IgD-negative memory B cell (primary cell): ENCODE results near the gene TMEM98. TPM values are rescaled to one million over a fixed set of nuclear protein-coding genes. Genes with fewer than 3 reads are reported as not detected.
"Not testable (repeated sequence)": the region's sequence is repeated elsewhere in the genome, so short reads cannot be mapped to it uniquely, and the experiment has no call there.

ENCODE experiments used
- H3K27ac Mint-ChIP-seq, 3 donors: one replicate each; pipeline ENCODE4 v1.8.0; 2020 to 2022; ENCODE audit warnings: mild to moderate bottlenecking in 3 of 3, mixed read lengths in 3 of 3, moderate library complexity in 1 of 3
- H3K27me3 Mint-ChIP-seq: one replicate; pipeline ENCODE4 v1.8.0; 2021; ENCODE audit warnings: mixed read lengths
- H3K36me3 Mint-ChIP-seq: one replicate; pipeline ENCODE4 v1.8.0; 2020; ENCODE audit warnings: mild to moderate bottlenecking, mixed read lengths
- H3K4me1 Mint-ChIP-seq, 3 donors: one replicate each; pipeline ENCODE4 v1.8.0; 2020 to 2022; ENCODE audit warnings: mixed read lengths in 3 of 3, mild to moderate bottlenecking in 1 of 3
- H3K4me3 Mint-ChIP-seq, 4 donors: one replicate each; pipeline ENCODE4 v1.8.0; 2020 to 2022; ENCODE audit warnings: mild to moderate bottlenecking in 4 of 4, mixed read lengths in 4 of 4, moderate library complexity in 3 of 4
- H3K9me3 Mint-ChIP-seq, 3 donors: one replicate each; pipeline ENCODE4 v1.8.0; 2020 to 2021; ENCODE audit warnings: mixed read lengths in 3 of 3, mild to moderate bottlenecking in 1 of 3
- polyA plus RNA-seq: library from polyadenylated mRNA; unstranded; fragments of 300-500 nt; fragmentation: Illumina TruSeq; gene quantifications from one replicate; pipeline ENCODE4 v1.2.3, GENCODE V29; 2021

TMEM98 gene
- polyA plus RNA-seq, 1 donor from 2014 or later, result not detected

DNA sequence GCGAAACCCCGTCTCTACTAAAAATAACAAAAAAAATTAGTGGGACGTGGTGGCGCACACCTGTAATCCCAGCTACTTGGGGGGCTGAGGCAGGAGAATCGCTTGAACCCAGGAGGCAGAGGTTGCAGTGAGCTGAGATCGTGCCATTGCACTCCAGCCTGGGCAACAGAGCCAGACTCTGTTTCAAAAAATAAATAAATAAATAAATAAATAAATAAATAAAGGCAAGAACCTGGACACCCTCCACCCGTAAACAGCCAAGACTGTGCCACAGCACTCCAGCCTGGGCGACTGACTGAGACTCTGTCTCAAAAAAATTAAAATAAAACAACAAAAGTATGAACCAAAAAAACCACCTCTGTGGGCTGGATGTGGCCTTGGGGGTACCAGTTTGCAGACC, 1.2 kb upstream of the TMEM98 start:
- H3K4me1 Mint-ChIP-seq, result not testable (repeated sequence)

DNA sequence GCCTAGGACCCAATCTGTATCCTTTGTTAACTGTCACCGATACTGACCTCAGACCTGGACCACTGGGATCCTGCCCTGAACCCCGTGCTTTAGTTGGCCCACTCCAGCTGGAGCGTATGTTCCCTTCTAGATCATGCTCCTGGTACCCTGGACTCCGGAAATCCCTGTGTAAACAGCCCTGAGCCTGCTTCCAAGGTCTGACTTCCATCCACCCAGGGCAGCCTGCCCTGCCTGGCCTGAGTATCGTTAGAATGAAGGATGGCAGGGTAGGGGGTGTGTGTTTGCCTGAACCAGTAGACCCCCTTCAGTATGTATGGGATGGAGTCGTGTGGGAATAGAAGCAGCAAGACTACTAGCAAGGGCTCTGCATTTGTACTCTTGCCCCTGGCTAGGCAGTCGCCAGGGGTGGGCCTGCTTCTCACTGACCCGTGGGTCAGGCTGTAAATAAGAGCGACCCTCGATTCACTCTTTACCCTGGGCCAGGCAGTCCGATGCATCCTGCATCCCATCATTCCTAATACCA, 691 bp upstream of the TMEM98 start:
- Mint-ChIP-seq H3K9me3 (no peaks in the 10 kb centered on the region), H3K27ac (no peak overlapping the region), H3K4me3 (peak overlapping the region in 2 of 4 donors; percentile 67 to 77), H3K4me1 (peaks cover 0 to 4% (median 3%) of the 10 kb centered on the region in 3 donors), H3K27me3 (peaks cover 21% of the 10 kb centered on the region), H3K36me3 (no peaks in the 10 kb centered on the region)

More for the DNA sequence above, 1.2 kb upstream of the TMEM98 start:
- Mint-ChIP-seq H3K27me3 (peaks cover 21% of the 10 kb centered on the region), H3K4me3 (peak overlapping the region in 1 of 4 donors; percentile 77)
- H3K36me3 Mint-ChIP-seq, H3K9me3 Mint-ChIP-seq, H3K27ac Mint-ChIP-seq: not testable (repeated sequence)

DNA sequence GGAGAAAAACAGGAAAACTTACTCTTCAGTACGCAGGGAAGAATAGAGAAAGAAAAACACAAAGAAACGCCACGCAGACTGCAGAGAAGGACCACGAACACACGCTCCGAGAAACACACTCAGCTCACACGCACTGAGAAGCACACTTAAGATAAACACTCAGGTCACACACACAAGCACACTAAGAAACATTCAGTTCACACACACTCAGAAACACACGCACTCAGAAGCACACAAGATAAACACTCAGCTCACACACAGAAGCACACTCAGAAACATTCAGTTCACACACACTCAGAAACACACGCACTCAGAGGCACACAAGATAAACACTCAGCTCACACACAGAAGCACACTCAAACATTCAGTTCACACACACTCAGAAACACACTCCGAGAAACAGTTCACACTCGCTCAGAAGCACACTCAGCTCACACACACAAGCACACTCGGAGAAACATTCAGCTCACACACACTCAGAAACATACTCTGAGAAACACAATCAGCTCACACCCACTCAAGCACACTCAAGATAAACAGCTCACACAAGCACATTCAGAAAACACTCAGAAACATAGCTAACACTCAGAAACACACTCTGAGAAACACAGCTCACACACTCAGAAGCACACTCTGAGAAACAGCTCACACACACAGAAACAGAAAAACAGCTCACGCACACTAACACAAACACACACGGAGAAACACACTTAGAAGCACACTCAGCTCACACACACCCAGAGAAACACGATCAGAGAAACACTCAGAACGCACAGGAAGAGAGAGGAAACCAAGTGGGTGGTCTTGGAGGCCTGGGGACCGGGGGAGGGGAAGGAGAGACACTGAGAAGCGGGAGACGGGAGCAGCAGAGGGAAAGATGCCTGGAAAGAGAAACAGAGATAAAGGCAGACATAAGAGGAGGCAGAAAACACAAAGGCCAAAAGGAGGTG, 908 bp downstream of the TMEM98 start:
- Mint-ChIP-seq H3K4me1 (peaks cover 0 to 4% (median 3%) of the 10 kb centered on the region in 3 donors), H3K36me3 (no peaks in the 10 kb centered on the region), H3K4me3 (no peak overlapping the region), H3K27ac (no peak overlapping the region), H3K27me3 (peaks cover 28% of the 10 kb centered on the region), H3K9me3 (peaks cover 0 to 3% (median 0%) of the 10 kb centered on the region in 3 donors)

DNA sequence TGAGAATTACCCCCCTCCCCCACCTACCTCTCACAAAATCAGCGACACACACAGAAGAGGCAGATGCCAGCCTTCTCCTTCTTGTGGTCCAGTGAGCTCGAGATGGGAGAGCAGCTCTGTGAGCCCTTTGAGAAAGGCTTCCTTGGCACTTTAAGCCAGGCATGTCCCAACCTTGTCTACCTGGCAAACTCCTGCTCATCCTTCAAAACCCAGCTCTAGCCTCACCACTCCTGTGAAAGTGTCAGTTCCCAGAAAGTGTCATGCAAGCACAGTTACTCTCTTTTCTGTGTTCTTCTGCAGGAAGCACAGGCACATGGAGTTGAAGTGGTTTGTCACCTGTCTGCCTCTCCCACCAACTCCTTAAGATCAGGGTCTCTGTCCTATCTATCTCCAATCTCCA, 1.6 kb downstream of the TMEM98 start:
- H3K4me1 Mint-ChIP-seq, result peaks cover 0 to 4% (median 3%) of the 10 kb centered on the region in 3 donors
- H3K27ac Mint-ChIP-seq, result no peak overlapping the region
- peak overlapping the region in 2 of 4 donors; percentile 41 to 53 for H3K4me3 Mint-ChIP-seq
- no peaks in the 10 kb centered on the region for H3K36me3 Mint-ChIP-seq
- peaks cover 0 to 3% (median 0%) of the 10 kb centered on the region in 3 donors for H3K9me3 Mint-ChIP-seq
- peaks cover 32% of the 10 kb centered on the region for H3K27me3 Mint-ChIP-seq

DNA sequence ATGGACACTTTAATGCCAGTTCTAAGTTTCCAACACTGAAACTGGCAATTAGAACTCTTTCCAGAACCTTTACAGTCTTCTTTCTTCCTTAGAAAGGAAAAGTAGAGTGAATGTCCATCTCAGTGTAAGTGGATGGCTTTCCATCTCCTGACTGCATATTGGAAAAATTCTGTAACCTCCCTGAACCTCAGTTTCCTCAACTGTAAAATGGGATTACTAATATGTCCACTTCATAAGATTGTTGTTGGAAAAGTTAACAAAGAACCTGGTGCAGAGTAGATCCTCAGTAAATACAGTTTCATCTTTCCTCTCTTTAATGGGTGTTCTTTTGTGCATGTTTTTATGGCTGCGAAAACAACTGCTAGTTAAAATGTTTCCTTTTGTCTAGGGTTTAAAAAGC, 2.6 kb downstream of the TMEM98 start:
- Mint-ChIP-seq H3K27ac (no peak overlapping the region), H3K36me3 (no peaks in the 10 kb centered on the region), H3K4me1 (peaks cover 0 to 4% (median 3%) of the 10 kb centered on the region in 3 donors), H3K9me3 (peaks cover 0 to 3% (median 0%) of the 10 kb centered on the region in 3 donors), H3K4me3 (peak overlapping the region in 2 of 4 donors; percentile 6 to 41), H3K27me3 (peaks cover 32% of the 10 kb centered on the region)

DNA sequence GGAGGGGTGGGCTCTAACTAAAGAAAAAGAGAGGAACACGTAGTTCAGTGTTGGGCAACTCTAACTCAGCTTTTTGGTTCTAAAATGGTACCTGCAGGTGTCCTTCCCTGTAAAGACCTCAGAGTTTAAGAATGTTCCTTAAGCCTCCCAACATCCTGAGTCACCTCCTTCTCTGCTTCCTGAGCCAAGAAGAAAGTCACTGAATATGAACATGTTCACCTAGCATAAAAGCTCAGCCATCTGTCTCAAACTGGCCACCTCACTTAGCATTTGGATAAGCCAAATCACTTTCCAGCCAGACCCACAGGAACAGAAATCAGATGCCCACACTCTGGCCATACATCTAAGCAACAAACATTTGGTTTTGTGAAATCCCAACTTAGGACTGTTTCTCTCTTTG, 3.7 kb downstream of the TMEM98 start:
- Mint-ChIP-seq H3K36me3 (no peaks in the 10 kb centered on the region), H3K9me3 (peaks cover 0 to 3% (median 0%) of the 10 kb centered on the region in 3 donors), H3K4me3 (no peak overlapping the region), H3K4me1 (peaks cover 0 to 4% (median 3%) of the 10 kb centered on the region in 3 donors), H3K27ac (no peak overlapping the region), H3K27me3 (peaks cover 36% of the 10 kb centered on the region)

DNA sequence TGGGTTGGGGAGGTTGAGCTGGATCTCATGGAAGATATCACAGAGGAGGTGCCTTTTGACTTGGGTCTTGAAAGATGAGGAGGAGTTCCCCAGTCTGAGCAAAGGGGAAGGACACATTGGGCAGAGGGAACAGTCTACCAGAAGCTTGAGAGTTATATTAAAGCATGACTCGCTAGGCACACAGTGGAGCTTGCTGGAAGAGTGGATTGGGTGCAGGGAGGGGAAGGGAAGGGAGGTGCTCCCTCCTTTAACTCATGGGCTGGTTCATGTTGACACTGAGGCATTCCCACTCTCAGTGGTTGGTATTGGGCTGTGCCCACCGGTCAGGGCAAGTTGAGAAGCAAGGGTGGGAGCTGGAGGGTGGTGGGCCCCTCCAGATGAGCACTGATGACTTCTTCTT, 5.9 kb downstream of the TMEM98 start:
- Mint-ChIP-seq H3K27me3 (peaks cover 36% of the 10 kb centered on the region), H3K4me3 (no peak overlapping the region), H3K27ac (no peak overlapping the region), H3K9me3 (peaks cover 0 to 3% (median 0%) of the 10 kb centered on the region in 3 donors), H3K4me1 (peaks cover 0 to 3% (median 2%) of the 10 kb centered on the region in 3 donors), H3K36me3 (no peaks in the 10 kb centered on the region)

DNA sequence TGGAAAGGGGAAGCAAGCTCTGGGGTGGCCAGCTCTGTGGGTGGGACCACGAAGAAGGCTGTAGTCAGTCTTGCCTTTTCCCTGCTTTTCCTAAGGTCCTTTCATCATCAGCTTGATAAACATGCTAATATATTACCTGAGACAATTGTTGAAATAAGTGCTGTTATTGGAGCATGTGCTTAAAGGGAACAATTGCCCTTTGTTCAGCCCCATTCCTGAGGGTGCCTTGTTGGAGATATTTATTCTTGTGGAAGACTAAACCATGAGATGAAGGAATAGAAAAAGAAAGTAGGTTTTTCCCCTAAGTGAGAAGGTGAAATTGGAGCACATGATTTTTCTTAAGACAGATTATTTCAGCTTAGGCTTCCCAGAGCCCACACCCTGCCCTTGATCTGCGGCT, 7.8 kb downstream of the TMEM98 start:
- H3K27ac Mint-ChIP-seq, result peak overlapping the region in 1 of 3 donors; percentile 36
- no peak overlapping the region for H3K4me3 Mint-ChIP-seq

DNA sequence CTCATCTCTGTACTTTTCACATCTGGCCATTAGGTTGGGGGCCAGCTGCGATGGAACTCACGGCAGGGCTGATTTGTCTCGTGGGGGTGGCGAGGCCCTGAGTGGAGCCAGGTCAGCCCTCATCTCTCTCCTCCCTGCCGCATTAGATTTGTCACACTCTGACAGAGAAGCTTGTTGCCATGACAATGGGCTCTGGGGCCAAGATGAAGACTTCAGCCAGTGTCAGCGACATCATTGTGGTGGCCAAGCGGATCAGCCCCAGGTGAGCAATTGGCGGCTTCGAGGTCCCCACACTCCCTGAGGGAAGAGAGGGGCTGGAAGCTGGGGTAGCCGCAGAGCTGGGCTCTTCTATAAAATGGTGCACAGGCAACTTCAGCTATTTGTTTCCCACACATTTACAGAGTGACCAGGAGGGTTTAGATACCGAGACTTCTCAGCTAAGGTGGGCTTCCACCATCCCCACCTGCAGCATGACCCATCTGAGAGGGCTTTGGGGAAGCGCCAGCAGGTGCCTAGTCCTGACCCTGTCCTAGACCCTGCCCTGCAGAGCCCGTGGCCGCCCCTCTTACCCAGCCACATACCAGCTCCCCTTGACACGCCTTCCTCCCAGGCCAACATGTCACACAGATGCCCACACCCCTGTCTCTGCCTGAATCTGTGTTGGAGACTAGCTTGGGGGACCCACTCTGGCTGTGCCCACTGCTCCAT, 8.4 kb downstream of the TMEM98 start:
- Mint-ChIP-seq H3K27me3 (peaks cover 23% of the 10 kb centered on the region), H3K9me3 (peaks cover under 1 to 3% (median 2%) of the 10 kb centered on the region in 3 donors), H3K27ac (peak overlapping the region in 1 of 3 donors; percentile 36), H3K4me3 (no peak overlapping the region), H3K36me3 (no peaks in the 10 kb centered on the region), H3K4me1 (peaks cover 0 to 3% (median 0%) of the 10 kb centered on the region in 3 donors)

More for the DNA sequence above, 7.8 kb downstream of the TMEM98 start:
- H3K27me3 Mint-ChIP-seq, result peaks cover 25% of the 10 kb centered on the region
- H3K9me3 Mint-ChIP-seq, result peaks cover 0 to 3% (median 0%) of the 10 kb centered on the region in 3 donors
- H3K36me3 Mint-ChIP-seq, result no peaks in the 10 kb centered on the region
- H3K4me1 Mint-ChIP-seq, result peaks cover 0 to 3% (median 0%) of the 10 kb centered on the region in 3 donors

DNA sequence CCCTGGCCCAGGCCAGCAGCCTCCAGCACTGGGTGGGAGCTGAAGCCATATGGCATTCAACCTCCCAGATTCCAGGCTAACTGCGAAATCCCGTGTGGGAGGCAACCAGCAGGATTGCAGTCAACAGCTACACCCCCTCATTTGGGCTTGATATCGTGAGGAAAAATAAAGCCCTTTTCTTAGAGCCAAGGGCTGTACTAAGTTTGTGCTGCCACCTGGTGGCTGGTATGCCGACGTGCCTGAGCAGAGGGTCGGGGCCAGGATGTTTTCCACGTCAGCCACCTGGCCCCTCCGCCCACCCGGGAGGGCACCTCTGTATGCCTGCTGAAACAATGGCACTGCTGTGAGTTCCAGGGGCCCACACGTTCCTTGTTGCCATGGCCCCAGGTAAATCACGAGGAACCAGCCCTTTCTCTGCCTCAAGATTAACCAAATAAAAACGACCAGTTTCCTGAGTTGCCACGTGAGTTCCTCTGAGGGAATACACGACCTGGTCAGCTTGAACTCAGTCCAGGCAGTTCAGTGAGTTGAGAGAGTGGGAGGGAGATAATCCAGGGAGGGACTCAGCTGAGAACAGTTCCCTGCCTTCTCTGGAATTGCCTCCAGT, 9.0 kb downstream of the TMEM98 start:
- peaks cover 0 to 3% (median 0%) of the 10 kb centered on the region in 3 donors for H3K4me1 Mint-ChIP-seq
- H3K36me3 Mint-ChIP-seq, result no peaks in the 10 kb centered on the region
- peak overlapping the region in 1 of 4 donors; percentile 49 for H3K4me3 Mint-ChIP-seq
- peaks cover 23% of the 10 kb centered on the region for H3K27me3 Mint-ChIP-seq
- no peak overlapping the region for H3K27ac Mint-ChIP-seq
- peaks cover 3 to 4% (median 3%) of the 10 kb centered on the region in 3 donors for H3K9me3 Mint-ChIP-seq

DNA sequence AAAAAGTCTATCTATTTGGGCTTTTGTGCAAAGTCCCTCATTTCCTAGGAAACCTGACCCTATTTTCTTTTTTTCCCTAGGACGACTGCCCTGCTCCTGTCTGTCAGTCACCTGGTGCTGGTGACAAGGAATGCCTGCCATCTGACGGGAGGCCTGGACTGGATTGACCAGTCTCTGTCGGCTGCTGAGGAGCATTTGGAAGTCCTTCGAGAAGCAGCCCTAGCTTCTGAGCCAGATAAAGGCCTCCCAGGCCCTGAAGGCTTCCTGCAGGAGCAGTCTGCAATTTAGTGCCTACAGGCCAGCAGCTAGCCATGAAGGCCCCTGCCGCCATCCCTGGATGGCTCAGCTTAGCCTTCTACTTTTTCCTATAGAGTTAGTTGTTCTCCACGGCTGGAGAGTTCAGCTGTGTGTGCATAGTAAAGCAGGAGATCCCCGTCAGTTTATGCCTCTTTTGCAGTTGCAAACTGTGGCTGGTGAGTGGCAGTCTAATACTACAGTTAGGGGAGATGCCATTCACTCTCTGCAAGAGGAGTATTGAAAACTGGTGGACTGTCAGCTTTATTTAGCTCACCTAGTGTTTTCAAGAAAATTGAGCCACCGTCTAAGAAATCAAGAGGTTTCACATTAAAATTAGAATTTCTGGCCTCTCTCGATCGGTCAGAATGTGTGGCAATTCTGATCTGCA, 12.9 kb downstream of the TMEM98 start:
- H3K9me3 Mint-ChIP-seq, result peaks cover 0 to 4% (median 3%) of the 10 kb centered on the region in 3 donors
- no peak overlapping the region for H3K4me3 Mint-ChIP-seq
- H3K27me3 Mint-ChIP-seq, result peaks cover 14% of the 10 kb centered on the region
- H3K4me1 Mint-ChIP-seq, result peaks cover 0 to 3% (median 0%) of the 10 kb centered on the region in 3 donors
- no peaks in the 10 kb centered on the region for H3K36me3 Mint-ChIP-seq
- H3K27ac Mint-ChIP-seq, result no peak overlapping the region

DNA sequence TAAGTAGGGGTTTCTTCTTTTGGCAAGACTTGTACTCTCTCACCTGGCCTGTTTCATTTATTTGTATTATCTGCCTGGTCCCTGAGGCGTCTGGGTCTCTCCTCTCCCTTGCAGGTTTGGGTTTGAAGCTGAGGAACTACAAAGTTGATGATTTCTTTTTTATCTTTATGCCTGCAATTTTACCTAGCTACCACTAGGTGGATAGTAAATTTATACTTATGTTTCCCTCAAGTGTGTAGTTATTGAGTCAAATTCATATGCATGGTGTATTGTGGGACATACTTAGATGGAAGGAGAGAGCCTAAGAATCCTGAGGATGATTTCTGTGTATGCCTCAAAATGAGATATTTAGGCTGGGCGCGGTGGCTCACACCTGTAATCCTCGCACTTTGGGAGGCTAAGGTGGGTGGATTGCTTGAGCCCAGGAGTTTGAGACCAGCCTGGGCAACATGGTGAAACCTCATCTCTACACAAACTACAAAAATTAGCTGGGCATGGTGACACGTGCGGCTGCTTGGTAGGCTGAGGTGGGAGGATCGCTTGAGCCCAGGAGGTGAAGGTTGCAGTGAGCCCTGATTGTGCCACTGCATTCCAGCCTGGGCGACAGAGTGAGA, 13.6 kb downstream of the TMEM98 start:
- Mint-ChIP-seq H3K27me3 (peaks cover 11% of the 10 kb centered on the region), H3K27ac (no peak overlapping the region), H3K4me3 (no peak overlapping the region), H3K4me1 (peaks cover 0 to 3% (median 0%) of the 10 kb centered on the region in 3 donors), H3K36me3 (no peaks in the 10 kb centered on the region), H3K9me3 (peaks cover 0 to 4% (median 3%) of the 10 kb centered on the region in 3 donors)

DNA sequence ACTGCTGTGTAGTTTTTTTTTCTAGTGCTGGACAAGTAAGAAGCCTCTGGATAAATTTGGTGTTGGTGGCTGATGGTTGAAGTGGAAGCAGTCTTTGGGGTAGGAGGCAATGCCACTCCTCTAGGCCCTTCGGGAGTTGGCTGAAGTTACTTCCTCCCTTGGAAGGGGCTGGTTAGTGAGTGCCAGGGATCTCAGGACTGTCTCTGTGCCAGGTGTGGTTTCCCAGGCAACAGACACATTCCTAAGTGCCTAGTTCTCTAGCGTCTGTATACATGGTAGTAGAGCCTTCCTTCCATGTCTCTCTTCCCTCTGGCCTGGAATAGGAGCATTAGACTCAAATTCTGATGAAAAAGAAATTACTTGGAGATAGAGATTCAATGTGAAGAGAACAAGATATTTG, 15.3 kb downstream of the TMEM98 start:
- H3K27me3 Mint-ChIP-seq, result peaks cover 2% of the 10 kb centered on the region
- peaks cover 0 to 4% (median 3%) of the 10 kb centered on the region in 3 donors for H3K9me3 Mint-ChIP-seq
- H3K27ac Mint-ChIP-seq, result no peak overlapping the region

More for the DNA sequence above, 15.3 kb downstream of the TMEM98 start:
- Mint-ChIP-seq H3K4me3 (no peak overlapping the region), H3K36me3 (no peaks in the 10 kb centered on the region), H3K4me1 (no peaks in the 10 kb centered on the region)
